Measurements from ENCODE around the gene SSX4.
"Not testable (repeated sequence)": the region's sequence is repeated elsewhere in the genome, so short reads cannot be mapped to it uniquely, and the experiment has no call there.

The SSX4 gene, protein sequence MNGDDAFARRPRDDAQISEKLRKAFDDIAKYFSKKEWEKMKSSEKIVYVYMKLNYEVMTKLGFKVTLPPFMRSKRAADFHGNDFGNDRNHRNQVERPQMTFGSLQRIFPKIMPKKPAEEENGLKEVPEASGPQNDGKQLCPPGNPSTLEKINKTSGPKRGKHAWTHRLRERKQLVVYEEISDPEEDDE

DNA sequence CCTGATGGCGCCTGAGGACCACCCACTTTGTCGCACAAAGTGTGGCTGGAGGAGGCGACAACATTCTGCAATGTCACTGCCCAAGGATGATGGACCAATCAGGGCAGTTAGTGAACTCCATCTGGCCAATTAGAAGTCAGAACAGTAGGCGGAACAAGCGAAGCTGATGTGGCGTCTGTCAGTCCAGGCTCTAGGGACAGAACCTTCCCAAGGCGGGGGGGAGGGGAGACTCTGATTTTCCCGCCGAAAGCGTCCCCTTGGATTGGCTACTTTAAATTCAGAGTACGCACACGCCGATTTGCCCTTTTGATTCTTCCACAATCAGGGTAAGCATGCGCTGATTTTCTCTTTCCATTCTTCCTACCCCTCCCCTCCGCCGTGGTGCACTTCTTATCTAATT is at the start of gene SSX4:
Gene SSX4, plus strand, starts transcription at position 301 of the 400 bp plus-strand sequence. CDS start 515 bp downstream, outside the sequence.
- DNase-seq, result not testable (repeated sequence)

DNA sequence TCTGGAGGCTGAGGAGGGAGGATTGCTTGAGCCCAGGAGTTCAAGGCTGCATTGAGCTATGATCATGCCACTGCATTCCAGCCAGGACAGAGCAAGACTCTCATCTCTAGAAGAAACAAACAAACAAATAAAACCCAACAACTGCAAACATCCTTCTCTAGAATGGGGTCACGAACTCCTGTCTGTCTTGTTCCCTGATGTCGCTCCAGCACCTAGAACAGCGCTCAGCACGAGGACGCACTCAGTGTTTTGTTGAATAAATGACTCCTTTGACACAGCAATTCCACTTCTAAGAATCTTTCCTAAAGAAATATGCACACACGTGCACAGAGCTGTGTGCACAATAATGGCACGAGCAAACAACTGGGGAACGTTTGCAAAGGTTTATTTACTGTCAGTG is 37.3 kb upstream of the SSX4 start:
- not testable (repeated sequence) for DNase-seq

DNA sequence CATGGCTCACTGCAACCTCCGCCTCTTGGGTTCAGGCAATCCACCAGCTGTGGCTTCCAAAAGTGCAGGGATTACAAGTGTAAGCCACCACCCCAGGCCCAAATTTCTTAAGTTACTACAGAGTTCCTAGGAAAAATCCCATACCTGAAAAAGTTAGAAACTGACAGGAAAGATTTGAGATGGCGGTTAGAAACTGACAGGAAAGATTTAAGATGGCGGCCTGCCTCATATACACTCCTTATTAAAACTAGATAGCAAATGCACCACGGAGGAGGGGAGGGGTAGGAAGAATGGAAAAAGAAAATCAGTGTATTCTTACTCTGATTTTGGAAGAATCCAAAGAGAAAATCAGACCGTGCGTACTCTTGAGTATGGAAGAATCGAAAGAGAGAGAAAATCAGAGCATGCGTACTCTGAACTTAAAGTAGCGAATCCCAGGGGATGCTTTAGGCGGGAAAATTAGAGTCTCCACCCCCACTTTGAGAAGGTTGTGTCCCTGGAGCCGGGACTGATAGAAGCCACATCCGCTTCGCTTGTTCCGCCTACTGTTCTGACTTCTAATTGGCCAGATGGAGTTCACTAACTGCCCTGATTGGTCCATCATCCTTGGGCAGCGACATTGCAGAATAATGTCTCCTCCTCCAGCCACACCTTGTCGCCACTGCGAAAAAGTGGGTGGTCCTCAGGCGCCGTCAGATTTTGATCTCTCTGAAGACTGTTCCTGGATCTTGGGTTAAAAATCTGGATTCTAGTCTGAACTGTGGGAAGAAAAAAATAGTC is 26.8 kb upstream of the SSX4 start, which contains the start of gene SSX3:
Gene SSX3, minus strand, starts transcription at position 389 of the 780 bp plus-strand sequence. CDS start 1,454 bp downstream, outside the sequence.
- not testable (repeated sequence) for DNase-seq

DNA sequence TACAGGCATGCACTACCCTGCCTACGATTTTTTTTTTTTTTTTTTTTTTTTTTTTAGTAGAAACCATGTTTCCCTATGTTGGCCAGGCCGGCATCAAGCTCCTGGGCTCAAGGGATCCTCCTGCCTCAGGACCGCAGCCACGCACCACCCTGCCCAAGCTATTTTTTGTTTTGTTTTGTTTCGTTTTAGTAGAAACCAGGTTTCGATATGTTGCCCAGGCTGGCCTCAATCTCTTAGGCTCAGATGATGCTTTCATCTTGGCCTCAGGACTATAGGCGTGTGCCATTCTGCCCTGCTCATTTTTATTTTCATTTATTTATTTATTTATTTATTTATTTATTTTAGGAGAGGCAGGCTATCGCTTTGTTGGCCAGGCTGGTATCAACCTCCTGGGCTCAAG is 25.7 kb upstream of the SSX4 start:
- no peak for DNase-seq

GRCh38 chrX:48359281-48359680 is 24.1 kb upstream of the SSX4 start:
- DNase-seq, result not testable (repeated sequence)

GRCh38 chrX:48367717-48368408 is 15.5 kb upstream of the SSX4 start:
- not testable (repeated sequence) for DNase-seq

DNA sequence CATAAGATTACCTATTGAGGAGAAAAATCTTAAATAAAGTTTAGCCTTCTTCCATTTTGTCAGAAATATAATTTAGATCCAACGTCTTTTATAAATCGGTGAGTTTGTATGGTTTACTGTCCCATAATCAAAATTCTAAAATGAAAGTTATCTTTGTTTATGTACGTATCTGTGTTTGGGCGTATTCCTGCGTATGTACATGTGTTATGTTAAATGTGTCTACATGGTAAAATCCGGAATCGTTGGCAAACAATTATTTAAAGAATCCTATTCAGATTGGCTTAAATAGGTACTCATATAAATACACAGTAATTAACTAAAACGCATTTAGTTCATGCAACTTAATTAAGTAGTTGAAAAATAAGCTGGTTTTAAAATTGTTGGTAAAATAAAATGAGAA is 12.9 kb upstream of the SSX4 start:
- DNase-seq, result not testable (repeated sequence)

- not testable (repeated sequence) for DNase-seq
These were observed 13.6 kb downstream of the SSX4 start for GRCh38 chrX:48396931-48397330.

GRCh38 chrX:48397825-48398224 is 14.5 kb downstream of the SSX4 start:
- DNase-seq, result not testable (repeated sequence)

GRCh38 chrX:48411860-48412259 is 28.5 kb downstream of the SSX4 start, which contains the start of gene SSX4B:
SSX4B (minus strand) TSS chrX:48411960; CDS start chrX:48411372, 588 bp downstream.
- DNase-seq, result not testable (repeated sequence)

DNA sequence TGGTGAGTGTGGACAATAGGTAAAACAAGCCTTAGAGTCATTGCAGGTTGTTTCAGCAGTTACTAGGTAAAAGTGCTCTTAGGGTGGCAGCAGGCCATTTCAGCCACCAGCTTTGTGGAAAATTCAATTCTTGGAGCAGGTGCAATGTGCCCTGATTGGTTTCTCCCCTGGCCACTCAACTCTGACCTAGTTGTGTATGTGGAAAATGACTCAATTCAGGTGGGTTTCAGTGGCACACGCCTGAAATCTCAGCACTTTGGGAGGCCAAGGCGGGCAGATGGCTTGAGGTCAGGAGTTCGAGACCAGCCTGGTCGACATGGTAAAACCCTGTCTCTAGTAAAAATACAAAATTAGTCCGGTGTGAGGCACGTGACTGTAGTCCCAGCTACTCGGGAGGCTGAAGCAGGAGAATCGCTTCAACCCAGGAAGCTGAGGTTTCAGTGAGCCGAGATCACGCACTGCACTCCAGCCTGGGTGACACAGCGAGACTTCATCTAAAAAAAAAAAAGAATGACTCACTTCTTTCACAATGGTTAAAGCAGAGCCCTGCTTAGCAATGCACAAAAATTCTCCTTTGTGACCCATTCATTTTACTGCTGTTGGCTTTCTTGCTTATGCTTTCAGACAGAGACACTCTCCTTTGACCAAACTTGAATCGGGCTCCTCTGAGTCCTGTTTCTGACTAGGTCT is 43.8 kb downstream of the SSX4 start:
- DNase-seq, result not testable (repeated sequence)

DNA sequence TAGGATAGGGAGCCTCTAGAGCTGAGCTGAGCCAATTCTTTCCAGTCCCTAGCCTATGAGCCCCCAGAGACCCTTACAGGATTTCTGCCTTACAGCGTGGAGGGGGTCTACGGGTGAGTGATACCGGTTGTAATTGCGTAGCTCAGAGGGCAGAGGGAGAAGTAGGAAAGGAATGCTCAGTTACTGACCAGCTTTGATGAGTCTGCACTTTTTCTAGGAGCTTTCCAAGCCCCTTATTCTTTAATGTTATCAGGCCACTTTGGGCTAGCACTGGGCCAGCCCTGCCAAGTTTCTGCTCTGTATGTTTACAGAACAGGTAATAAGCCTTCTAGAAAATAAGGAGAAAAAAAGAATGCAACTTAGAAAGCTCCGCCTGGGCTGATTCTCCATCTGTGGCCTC is 46.3 kb downstream of the SSX4 start:
- DNase-seq, result not testable (repeated sequence)

GRCh38 chrX:48430166-48430565 is 46.8 kb downstream of the SSX4 start:
- DNase-seq, result not testable (repeated sequence)

DNA sequence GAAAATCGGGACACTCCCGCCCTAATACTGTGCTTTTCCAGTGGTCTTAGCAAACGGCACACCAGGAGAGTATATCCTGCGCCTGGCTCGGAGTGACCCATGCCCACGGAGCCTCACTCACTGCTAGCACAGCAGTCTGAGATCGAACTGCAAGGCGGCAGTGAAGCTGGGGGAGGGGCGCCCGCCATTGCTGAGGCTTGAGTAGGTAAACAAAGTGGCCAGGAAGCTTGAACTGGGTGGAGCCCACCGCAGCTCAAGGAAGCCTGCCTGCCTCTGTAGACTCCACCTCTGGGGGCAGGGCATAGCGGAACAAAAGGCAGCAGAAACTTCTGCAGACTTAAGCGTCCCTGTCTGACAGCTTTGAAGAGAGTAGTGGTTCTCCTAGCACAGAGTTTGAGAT is 50.4 kb downstream of the SSX4 start:
- DNase-seq, result not testable (repeated sequence)
